ENCODE data around the gene SPARCL1. TPM values are rescaled to one million over a fixed set of nuclear protein-coding genes. Genes with fewer than 3 reads are reported as not detected.

Gene SPARCL1
- total and polyA plus RNA-seq, 4 donors: 1.9 to 25.8 (median 13.3) TPM

DNA sequence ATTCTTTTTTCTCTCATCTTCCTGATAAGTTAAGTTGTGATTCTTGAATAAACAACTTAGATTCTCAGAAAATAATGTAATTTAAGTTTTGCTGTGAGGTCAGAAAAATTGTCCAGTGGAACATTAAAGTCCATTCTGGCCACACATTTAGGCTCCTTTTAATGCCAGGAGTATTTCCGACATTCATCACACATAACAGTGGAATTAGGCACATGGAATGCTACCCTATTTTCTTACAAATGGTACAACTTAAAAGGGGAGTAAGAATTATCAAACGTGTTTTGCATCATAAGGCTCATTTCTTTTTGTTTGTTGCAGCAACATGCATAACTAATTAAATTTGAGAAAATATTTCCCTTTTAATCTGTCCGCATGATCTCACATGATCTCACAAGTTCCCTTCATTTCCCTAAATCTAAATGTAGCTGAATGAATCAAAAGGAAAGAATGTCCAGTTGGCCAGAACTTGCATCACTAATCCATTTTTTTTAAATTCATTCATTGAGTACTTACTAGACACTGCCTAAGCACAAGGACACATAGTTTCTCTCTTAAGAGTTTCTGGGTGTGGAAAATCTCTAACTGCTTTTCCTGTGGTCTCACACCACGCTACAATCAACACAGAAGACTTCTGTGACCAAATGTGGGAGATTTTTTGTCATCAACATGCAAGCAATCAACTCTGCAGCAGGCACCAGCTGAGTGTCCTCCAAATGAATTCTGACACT is 22.0 kb downstream of the SPARCL1 start (continued):
- no peak for TF ChIP-seq NR2F2 (IDR thresholded peaks at IDR 0.05)
- TF ChIP-seq, protein P1, sequence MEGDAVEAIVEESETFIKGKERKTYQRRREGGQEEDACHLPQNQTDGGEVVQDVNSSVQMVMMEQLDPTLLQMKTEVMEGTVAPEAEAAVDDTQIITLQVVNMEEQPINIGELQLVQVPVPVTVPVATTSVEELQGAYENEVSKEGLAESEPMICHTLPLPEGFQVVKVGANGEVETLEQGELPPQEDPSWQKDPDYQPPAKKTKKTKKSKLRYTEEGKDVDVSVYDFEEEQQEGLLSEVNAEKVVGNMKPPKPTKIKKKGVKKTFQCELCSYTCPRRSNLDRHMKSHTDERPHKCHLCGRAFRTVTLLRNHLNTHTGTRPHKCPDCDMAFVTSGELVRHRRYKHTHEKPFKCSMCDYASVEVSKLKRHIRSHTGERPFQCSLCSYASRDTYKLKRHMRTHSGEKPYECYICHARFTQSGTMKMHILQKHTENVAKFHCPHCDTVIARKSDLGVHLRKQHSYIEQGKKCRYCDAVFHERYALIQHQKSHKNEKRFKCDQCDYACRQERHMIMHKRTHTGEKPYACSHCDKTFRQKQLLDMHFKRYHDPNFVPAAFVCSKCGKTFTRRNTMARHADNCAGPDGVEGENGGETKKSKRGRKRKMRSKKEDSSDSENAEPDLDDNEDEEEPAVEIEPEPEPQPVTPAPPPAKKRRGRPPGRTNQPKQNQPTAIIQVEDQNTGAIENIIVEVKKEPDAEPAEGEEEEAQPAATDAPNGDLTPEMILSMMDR (IDR thresholded peaks at IDR 0.05; ENCODE audit: low read depth, low read length, missing input control): no peak
- no peak for TF ChIP-seq GABPA (IDR thresholded peaks at IDR 0.05 in 1 of 2, conservative IDR thresholded peaks at IDR 0.05 in 1 of 2)

DNA sequence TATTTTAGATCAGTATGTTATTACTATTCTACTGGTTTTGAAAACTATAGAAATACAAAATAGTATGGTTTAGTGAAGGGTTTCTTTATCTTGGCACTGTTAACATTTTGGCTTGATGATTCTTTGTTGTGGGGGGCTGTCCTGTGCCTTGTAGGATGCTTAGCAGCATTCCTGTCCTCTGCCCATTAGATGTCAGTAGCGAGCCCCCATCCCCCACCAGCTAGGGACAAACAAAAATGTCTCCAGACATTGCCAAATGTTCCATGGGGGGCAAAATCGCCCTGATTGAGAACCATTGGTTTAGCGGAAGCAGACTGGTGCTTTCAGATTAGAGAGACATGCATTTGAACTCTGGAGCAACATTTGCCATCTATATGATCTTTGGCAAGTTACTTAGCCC is 23.3 kb downstream of the SPARCL1 start:
- Histone ChIP-seq H3K36me3 (ENCODE audit: control insufficient read depth in 4 of 4, insufficient read depth in 3 of 4, low read depth in 1 of 4, low read length in 3 of 4) (no peaks in the 10 kb centered on the region), H3K4me3 (ENCODE audit: low read depth in 1 of 3, low read length in 3 of 3) (no peak overlapping the region), H3K27ac (ENCODE audit: low read depth in 1 of 2, low read length in 2 of 2) (no peak overlapping the region), H3K9me3 (ENCODE audit: control insufficient read depth in 4 of 4, low read length in 3 of 4) (no peaks in the 10 kb centered on the region), H3K9ac (ENCODE audit: low read depth in 1 of 2, low read length in 2 of 2) (no peak overlapping the region), H3K27me3 (ENCODE audit: control insufficient read depth in 4 of 4, insufficient read depth in 4 of 4, low read length in 3 of 4) (no peaks in the 10 kb centered on the region), H3K4me1 (ENCODE audit: control insufficient read depth in 4 of 4, insufficient read depth in 4 of 4, low read length in 3 of 4) (peaks cover 0 to 9% (median 3%) of the 10 kb centered on the region in 4 donors)
- DNase-seq (ENCODE audit: low spot score): no peak
- WGBS: 72% methylated on average over 3 of the region's 3 CpGs
- TF ChIP-seq GABPA (IDR thresholded peaks at IDR 0.05 in 1 of 2, conservative IDR thresholded peaks at IDR 0.05 in 1 of 2) (no peak), HNF4G (IDR thresholded peaks at IDR 0.05) (no peak), RAD21 (IDR thresholded peaks at IDR 0.05) (no peak)
- TF ChIP-seq, protein P2, sequence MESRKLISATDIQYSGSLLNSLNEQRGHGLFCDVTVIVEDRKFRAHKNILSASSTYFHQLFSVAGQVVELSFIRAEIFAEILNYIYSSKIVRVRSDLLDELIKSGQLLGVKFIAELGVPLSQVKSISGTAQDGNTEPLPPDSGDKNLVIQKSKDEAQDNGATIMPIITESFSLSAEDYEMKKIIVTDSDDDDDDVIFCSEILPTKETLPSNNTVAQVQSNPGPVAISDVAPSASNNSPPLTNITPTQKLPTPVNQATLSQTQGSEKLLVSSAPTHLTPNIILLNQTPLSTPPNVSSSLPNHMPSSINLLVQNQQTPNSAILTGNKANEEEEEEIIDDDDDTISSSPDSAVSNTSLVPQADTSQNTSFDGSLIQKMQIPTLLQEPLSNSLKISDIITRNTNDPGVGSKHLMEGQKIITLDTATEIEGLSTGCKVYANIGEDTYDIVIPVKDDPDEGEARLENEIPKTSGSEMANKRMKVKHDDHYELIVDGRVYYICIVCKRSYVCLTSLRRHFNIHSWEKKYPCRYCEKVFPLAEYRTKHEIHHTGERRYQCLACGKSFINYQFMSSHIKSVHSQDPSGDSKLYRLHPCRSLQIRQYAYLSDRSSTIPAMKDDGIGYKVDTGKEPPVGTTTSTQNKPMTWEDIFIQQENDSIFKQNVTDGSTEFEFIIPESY (IDR thresholded peaks at IDR 0.05): no peak
- TF ChIP-seq, protein P3, sequence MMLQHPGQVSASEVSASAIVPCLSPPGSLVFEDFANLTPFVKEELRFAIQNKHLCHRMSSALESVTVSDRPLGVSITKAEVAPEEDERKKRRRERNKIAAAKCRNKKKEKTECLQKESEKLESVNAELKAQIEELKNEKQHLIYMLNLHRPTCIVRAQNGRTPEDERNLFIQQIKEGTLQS (IDR thresholded peaks at IDR 0.05): no peak

DNA sequence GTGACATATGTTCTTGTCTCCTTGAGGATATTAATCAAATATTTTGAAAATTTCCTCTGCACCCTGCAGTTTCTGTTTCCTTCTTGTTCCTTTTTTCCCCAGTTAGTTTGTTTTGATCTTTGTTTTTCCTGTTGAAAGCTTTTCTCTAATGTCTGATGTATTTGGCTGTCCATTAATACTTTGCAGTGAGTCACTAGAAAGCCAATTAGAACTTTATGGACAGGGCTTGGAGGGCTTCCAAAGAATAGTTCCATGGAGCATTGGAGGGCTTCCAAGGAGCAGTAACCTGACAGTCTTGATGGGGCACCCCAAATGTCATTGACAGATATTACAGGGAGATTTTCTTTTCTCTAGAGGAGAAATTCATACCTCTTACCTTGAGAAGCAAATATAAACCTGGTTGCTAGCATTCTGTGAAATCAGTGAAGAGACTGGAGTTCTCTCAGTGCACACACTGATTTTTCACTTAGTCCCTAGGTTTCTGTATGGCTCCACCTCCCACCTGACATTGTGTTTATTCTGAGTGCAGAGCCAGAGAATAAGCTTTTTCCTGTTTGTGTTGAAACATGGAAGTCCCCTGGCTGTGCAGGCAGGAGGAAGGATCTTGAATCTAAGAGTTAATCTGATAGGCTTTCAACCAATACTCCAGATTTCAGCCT is 26.5 kb downstream of the SPARCL1 start:
- no peak overlapping the region for H3K9ac ChIP-seq (ENCODE audit: low read depth in 1 of 2, low read length in 2 of 2)
- H3K36me3 ChIP-seq (ENCODE audit: control insufficient read depth in 4 of 4, insufficient read depth in 3 of 4, low read depth in 1 of 4, low read length in 3 of 4): no peaks in the 10 kb centered on the region
- H3K27ac ChIP-seq (ENCODE audit: low read depth in 1 of 2, low read length in 2 of 2): no peak overlapping the region
- TF ChIP-seq FOXA2 (IDR thresholded peaks at IDR 0.05) (no peak), YY1 (IDR thresholded peaks at IDR 0.05) (no peak), HNF4A (conservative IDR thresholded peaks at IDR 0.05) (no peak), RXRA (IDR thresholded peaks at IDR 0.05) (no peak), NR2F2 (IDR thresholded peaks at IDR 0.05) (no peak), GABPA (IDR thresholded peaks at IDR 0.05 in 1 of 2, conservative IDR thresholded peaks at IDR 0.05 in 1 of 2) (no peak), HNF4G (IDR thresholded peaks at IDR 0.05) (no peak), EGR1 (IDR thresholded peaks at IDR 0.05; ENCODE audit: low read depth in 2 of 2) (no peak), SP1 (IDR thresholded peaks at IDR 0.05) (no peak), RAD21 (IDR thresholded peaks at IDR 0.05) (no peak), FOXA1 (IDR thresholded peaks at IDR 0.05) (no peak)
- TF ChIP-seq, protein P2 (IDR thresholded peaks at IDR 0.05): no peak
- TF ChIP-seq, protein P3 (IDR thresholded peaks at IDR 0.05): no peak
- TF ChIP-seq, protein P1 (IDR thresholded peaks at IDR 0.05; ENCODE audit: low read depth, low read length, missing input control): no peak
- DNase-seq (ENCODE audit: low spot score): no peak
- no peak overlapping the region for H3K4me3 ChIP-seq (ENCODE audit: low read depth in 1 of 3, low read length in 3 of 3)
- no peaks in the 10 kb centered on the region for H3K9me3 ChIP-seq (ENCODE audit: control insufficient read depth in 4 of 4, low read length in 3 of 4)
- H3K27me3 ChIP-seq (ENCODE audit: control insufficient read depth in 4 of 4, insufficient read depth in 4 of 4, low read length in 3 of 4): no peaks in the 10 kb centered on the region
- H3K4me1 ChIP-seq (ENCODE audit: control insufficient read depth in 4 of 4, insufficient read depth in 4 of 4, low read length in 3 of 4): peaks cover 0 to 9% (median 5%) of the 10 kb centered on the region in 4 donors

All from liver (tissue), 9 donors.